A549 (cell line): ENCODE data around the gene NINL. TPM values are rescaled to one million over a fixed set of nuclear protein-coding genes. Genes with fewer than 3 reads are reported as not detected.

ENCODE experiments used
- ATAC-seq, 2 experiments: fragments of 200-7000 bp in 1 of 2; fragments of >200 bp in 1 of 2; cut with Nextera tagmentation in 1 of 2; cut with Tn5 transposase in 1 of 2; 3 replicates each; pipeline versions ENCODE4 v1.8.0 to v1.9.1; 2018 to 2020; ENCODE audit warnings: mild to moderate bottlenecking in 1 of 2, moderate library complexity in 1 of 2
- CTCF ChIA-PET: fragments of 300-600 bp; sonication (Branson Sonifier 250); formaldehyde crosslinking; extraction: SDS; loops from one replicate; lab custom pipeline; 2021; ENCODE audit warnings: antibody characterized with exemption, inconsistent platforms; lab: Yijun Ruan, JAX
- POLR2A ChIA-PET: fragments of 350-600 bp; formaldehyde crosslinking; extraction: SDS; loops from one replicate; lab custom pipeline; 2021; ENCODE audit warnings: antibody characterized with exemption, inconsistent platforms; lab: Yijun Ruan, JAX
- DNase-seq, 2 experiments: peaks; one replicate each; pipeline versions ENCODE4 v3.0.0 to v3.0.0-alpha.2; 2011 to 2016; ENCODE audit warnings: low read depth in 1 of 2, low spot score in 1 of 2
- FAIRE-seq: peaks from 2 replicates; lab custom pipeline; 2011; peaks lifted over from hg19 to GRCh38; lab: Jason Lieb, UNC
- H3K27ac ChIP-seq, 2 experiments: fragments of >200 bp; sonication (Bioruptor Twin); formaldehyde crosslinking; 3 replicates each; pipeline ENCODE4 v1.5.1; 2016 to 2017
- H3K4me1 ChIP-seq: fragments of >200 bp; sonication (Bioruptor Twin); formaldehyde crosslinking; 3 replicates; pipeline ENCODE4 v1.6.1; 2016
- H3K4me2 ChIP-seq: fragments of >200 bp; sonication (Bioruptor Twin); formaldehyde crosslinking; 3 replicates; pipeline ENCODE4 v1.6.1; 2016
- H3K4me3 ChIP-seq: fragments of >200 bp; sonication (Bioruptor Twin); formaldehyde crosslinking; 3 replicates; pipeline ENCODE4 v1.5.1; 2016
- H3K9me3 ChIP-seq: fragments of >200 bp; sonication (Bioruptor Twin); formaldehyde crosslinking; 3 replicates; pipeline ENCODE4 v1.6.1; 2016
- BHLHE40 ChIP-seq: IDR thresholded peaks from 2 replicates; pipeline ENCODE4 v1.6.1; 2012; ENCODE audit warnings: low read depth, low read length, inconsistent platforms
- CBX8 ChIP-seq: fragments of 200-600 bp; sonication (generic); IDR thresholded peaks from 2 replicates; pipeline ENCODE4 v1.6.1; 2016
- CEBPB ChIP-seq, 2 experiments: fragments of >200 bp in 1 of 2; sonication (Bioruptor Twin) in 1 of 2; formaldehyde crosslinking in 1 of 2; IDR thresholded peaks; 2 replicates each; pipeline ENCODE4 v1.6.1; 2012 to 2016
- CHD4 ChIP-seq: fragments of 200-600 bp; sonication (generic); IDR thresholded peaks from 2 replicates; pipeline ENCODE4 v1.6.1; 2016; ENCODE audit warnings: antibody characterized with exemption, mild to moderate bottlenecking, borderline replicate concordance
- CTCF ChIP-seq: fragments of >200 bp; sonication (Bioruptor Twin); formaldehyde crosslinking; IDR thresholded peaks from 3 replicates; pipeline ENCODE4 v1.5.1; 2016
- E2F6 ChIP-seq: IDR thresholded peaks from 2 replicates; pipeline ENCODE4 v1.6.1; 2012; ENCODE audit warnings: low read depth, borderline replicate concordance
- FOSL2 ChIP-seq, 2 experiments: fragments of 450-650 bp in 1 of 2; fragments of >200 bp in 1 of 2; sonication (Bioruptor Twin) in 1 of 2; formaldehyde crosslinking; IDR thresholded peaks; 2 replicates each; pipeline versions ENCODE4 v1.5.0 to v1.6.1; 2016 to 2020; ENCODE audit warnings: mild to moderate bottlenecking in 1 of 2, moderate library complexity in 1 of 2
- HDAC2 ChIP-seq: fragments of 200-600 bp; sonication (generic); IDR thresholded peaks from 2 replicates; pipeline ENCODE4 v1.6.1; 2016
- HOXA7 ChIP-seq: fragments of 250-450 bp; sonication (Bioruptor Pico); IDR thresholded peaks from 2 replicates; pipeline ENCODE4 v1.5.0; 2020; ENCODE audit warnings: mild to moderate bottlenecking, moderate library complexity
- JUN ChIP-seq, 2 experiments: fragments of >200 bp; sonication (Bioruptor Twin); formaldehyde crosslinking; IDR thresholded peaks; 2 replicates in 1 of 2; 3 replicates in 1 of 2; pipeline ENCODE4 v1.6.1; 2016 to 2017
- KDM1A ChIP-seq: fragments of 200-600 bp; sonication (generic); IDR thresholded peaks from 2 replicates; pipeline ENCODE4 v1.6.1; 2016; ENCODE audit warnings: low read depth, mild to moderate bottlenecking
- KDM5A ChIP-seq: fragments of 200-600 bp; sonication (generic); IDR thresholded peaks from 2 replicates; pipeline ENCODE4 v1.6.1; 2016; ENCODE audit warnings: antibody characterized with exemption, mild to moderate bottlenecking
- MAFK ChIP-seq: fragments of 450-650 bp; IDR thresholded peaks from 2 replicates; pipeline ENCODE4 v1.6.1; 2014; ENCODE audit not compliant: partially characterized antibody
- MAZ ChIP-seq: fragments of 150-350 bp; IDR thresholded peaks from 2 replicates; pipeline ENCODE4 v1.6.1; 2014; ENCODE audit warnings: antibody characterized with exemption, low read depth, low read length, borderline replicate concordance
- MYC ChIP-seq: IDR thresholded peaks from 2 replicates; pipeline ENCODE4 v1.6.1; 2012; ENCODE audit warnings: mild to moderate bottlenecking, inconsistent platforms, low read length, improper control_type of control experiment, borderline replicate concordance
- NFE2L2 ChIP-seq: fragments of 150-350 bp; conservative IDR thresholded peaks from 2 replicates; pipeline ENCODE4 v1.6.1; 2014; ENCODE audit warnings: low read length
- NR3C1 ChIP-seq: fragments of >200 bp; sonication (Bioruptor Twin); formaldehyde crosslinking; IDR thresholded peaks from 3 replicates; pipeline ENCODE4 v1.6.1; 2017
- RARB ChIP-seq: fragments of 250-450 bp; sonication (Bioruptor Pico); IDR thresholded peaks from 2 replicates; pipeline ENCODE4 v1.8.0; 2021; ENCODE audit warnings: mild to moderate bottlenecking, moderate library complexity
- RFX5 ChIP-seq: fragments of 450-650 bp; IDR thresholded peaks from 2 replicates; pipeline ENCODE4 v1.7.1; 2014; ENCODE audit warnings: antibody characterized with exemption, mild to moderate bottlenecking, moderate library complexity
- SMC3 ChIP-seq: fragments of >200 bp; sonication (Bioruptor Twin); formaldehyde crosslinking; IDR thresholded peaks from 3 replicates; pipeline ENCODE4 v1.6.1; 2018; ENCODE audit warnings: inconsistent platforms
- SREBF2 ChIP-seq: fragments of 450-650 bp; IDR thresholded peaks from 2 replicates; pipeline ENCODE4 v1.6.1; 2014; ENCODE audit warnings: mild to moderate bottlenecking, moderate library complexity
- TP53 ChIP-seq: fragments of 250-450 bp; sonication (Bioruptor Pico); IDR thresholded peaks from 2 replicates; pipeline ENCODE4 v1.5.0; 2021; ENCODE audit warnings: mild to moderate bottlenecking, moderate library complexity
- WGBS: methylation state at CpG from one replicate; pipeline ENCODE4 v1.1.6; 2017; ENCODE audit errors: missing lambda C conversion rate; 5-methylcytosine and 5-hydroxymethylcytosine counted together
- polyA plus RNA-seq, 4 experiments: library from polyadenylated mRNA; depleted of rRNA in 3 of 4; stranded (reverse); fragments of >200 nt; fragmentation: RNase III in 1 of 4; extraction: RNeasy Plus Mini Kit Qiagen cat#74134 plus additional on column Dnase treatment in 1 of 4; gene quantifications; 2 replicates in 3 of 4; 3 replicates in 1 of 4; pipeline ENCODE4 v1.2.3, GENCODE V29; 2011 to 2017
- TF ChIP-seq, protein P1 (sequence below): fragments of 450-650 bp; IDR thresholded peaks from 2 replicates; pipeline ENCODE4 v1.6.1; 2014; ENCODE audit warnings: antibody characterized with exemption
- TF ChIP-seq, protein P2 (sequence below): fragments of 150-350 bp; IDR thresholded peaks from 2 replicates; pipeline ENCODE4 v1.6.1; 2014; ENCODE audit warnings: low read depth, mild to moderate bottlenecking, low read length
- TF ChIP-seq, protein P3 (sequence below): IDR thresholded peaks from 2 replicates; pipeline ENCODE4 v1.6.1; 2012

Gene NINL
- polyA plus RNA-seq, 2 of the 4 experiments (the other 2 are of a cell fraction): 20.2 to 22.4 TPM

GRCh38 chr20:25480797-25481196 is 104.5 kb downstream of the NINL start:
- FAIRE-seq: no peak
- H3K27ac ChIP-seq: no peak overlapping the region
- ChIA-PET CTCF (interaction anchor here (0.7 to 2.0 kb wide), 4 partner anchors 9 to 30 kb away, joined by 3 to 8 read pairs (median 4); no protein-coding TSS in a partner anchor), POLR2A (no interaction called here)
- no peaks in the 10 kb centered on the region for H3K4me1 ChIP-seq
- no peak for ATAC-seq
- no peak overlapping the region for H3K4me3 ChIP-seq
- TF ChIP-seq JUN (IDR thresholded peaks at IDR 0.05) (no peak), MAFK (no peak), MYC (no peak), CTCF (no peak), SREBF2 (no peak), KDM1A (no peak), BHLHE40 (no peak), TP53 (no peak), KDM5A (no peak), RFX5 (no peak), E2F6 (no peak), HOXA7 (CRISPR knock-in tag) (no peak), NR3C1 (no peak), MAZ (no peak), SMC3 (no peak), CBX8 (no peak), CHD4 (no peak), HDAC2 (no peak), CEBPB (IDR thresholded peaks at IDR 0.05) (no peak)
- TF ChIP-seq, protein P1, sequence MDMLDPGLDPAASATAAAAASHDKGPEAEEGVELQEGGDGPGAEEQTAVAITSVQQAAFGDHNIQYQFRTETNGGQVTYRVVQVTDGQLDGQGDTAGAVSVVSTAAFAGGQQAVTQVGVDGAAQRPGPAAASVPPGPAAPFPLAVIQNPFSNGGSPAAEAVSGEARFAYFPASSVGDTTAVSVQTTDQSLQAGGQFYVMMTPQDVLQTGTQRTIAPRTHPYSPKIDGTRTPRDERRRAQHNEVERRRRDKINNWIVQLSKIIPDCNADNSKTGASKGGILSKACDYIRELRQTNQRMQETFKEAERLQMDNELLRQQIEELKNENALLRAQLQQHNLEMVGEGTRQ: no peak
- TF ChIP-seq, all 56 proteins: peak for 0
- WGBS: 93% methylated on average over 9 of the region's 9 CpGs
- DNase-seq: no peak
- no peaks in the 10 kb centered on the region for H3K9me3 ChIP-seq
- no peak overlapping the region for H3K4me2 ChIP-seq

DNA sequence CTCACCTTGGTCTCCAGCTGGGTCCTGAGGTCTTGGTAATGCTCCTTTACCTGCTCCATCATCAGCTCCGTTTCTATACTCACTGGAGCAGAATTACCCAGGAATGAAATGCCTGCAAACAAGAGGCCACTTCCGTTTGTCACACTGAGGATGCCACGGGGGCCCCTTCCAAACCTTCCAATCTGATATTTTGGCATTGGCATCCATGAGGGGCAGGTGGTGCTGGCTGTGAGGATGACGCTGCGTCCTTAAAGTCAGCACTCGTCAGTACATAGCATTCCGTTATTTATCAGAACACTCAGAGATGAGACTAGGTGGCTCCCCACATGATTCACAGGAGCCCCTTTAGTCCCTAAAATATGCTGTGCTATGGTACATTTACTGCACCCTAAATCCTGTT is 105.2 kb downstream of the NINL start:
- no peak overlapping the region for H3K4me3 ChIP-seq
- DNase-seq (no peak), ATAC-seq (no peak), FAIRE-seq (no peak)
- no peaks in the 10 kb centered on the region for H3K9me3 ChIP-seq
- ChIA-PET CTCF (interaction anchor here (0.7 to 2.4 kb wide), 3 partner anchors 8 to 30 kb away, joined by 3 to 13 read pairs (median 4); no protein-coding TSS in a partner anchor), POLR2A (no interaction called here)
- H3K27ac ChIP-seq: no peak overlapping the region
- no peaks in the 10 kb centered on the region for H3K4me1 ChIP-seq
- H3K4me2 ChIP-seq: no peak overlapping the region
- WGBS: 90% methylated on average over 7 of the region's 7 CpGs
- TF ChIP-seq, protein P1: no peak
- no peak for TF ChIP-seq FOSL2 (IDR thresholded peaks at IDR 0.05)
- TF ChIP-seq FOSL2 (CRISPR knock-in tag; IDR thresholded peaks at IDR 0.05): no peak
- TF ChIP-seq TP53: no peak
- TF ChIP-seq, protein P2, sequence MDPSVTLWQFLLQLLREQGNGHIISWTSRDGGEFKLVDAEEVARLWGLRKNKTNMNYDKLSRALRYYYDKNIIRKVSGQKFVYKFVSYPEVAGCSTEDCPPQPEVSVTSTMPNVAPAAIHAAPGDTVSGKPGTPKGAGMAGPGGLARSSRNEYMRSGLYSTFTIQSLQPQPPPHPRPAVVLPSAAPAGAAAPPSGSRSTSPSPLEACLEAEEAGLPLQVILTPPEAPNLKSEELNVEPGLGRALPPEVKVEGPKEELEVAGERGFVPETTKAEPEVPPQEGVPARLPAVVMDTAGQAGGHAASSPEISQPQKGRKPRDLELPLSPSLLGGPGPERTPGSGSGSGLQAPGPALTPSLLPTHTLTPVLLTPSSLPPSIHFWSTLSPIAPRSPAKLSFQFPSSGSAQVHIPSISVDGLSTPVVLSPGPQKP: no peak
- no peak for TF ChIP-seq NFE2L2
- no peak for TF ChIP-seq SREBF2
- TF ChIP-seq, protein P3, sequence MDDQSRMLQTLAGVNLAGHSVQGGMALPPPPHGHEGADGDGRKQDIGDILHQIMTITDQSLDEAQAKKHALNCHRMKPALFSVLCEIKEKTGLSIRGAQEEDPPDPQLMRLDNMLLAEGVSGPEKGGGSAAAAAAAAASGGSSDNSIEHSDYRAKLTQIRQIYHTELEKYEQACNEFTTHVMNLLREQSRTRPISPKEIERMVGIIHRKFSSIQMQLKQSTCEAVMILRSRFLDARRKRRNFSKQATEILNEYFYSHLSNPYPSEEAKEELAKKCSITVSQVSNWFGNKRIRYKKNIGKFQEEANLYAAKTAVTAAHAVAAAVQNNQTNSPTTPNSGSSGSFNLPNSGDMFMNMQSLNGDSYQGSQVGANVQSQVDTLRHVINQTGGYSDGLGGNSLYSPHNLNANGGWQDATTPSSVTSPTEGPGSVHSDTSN: no peak
- TF ChIP-seq RARB: no peak
